ENCODE measurements around the gene GJA3. TPM values are rescaled to one million over a fixed set of nuclear protein-coding genes. Genes with fewer than 3 reads are reported as not detected.
"Not testable (repeated sequence)": the region's sequence is repeated elsewhere in the genome, so short reads cannot be mapped to it uniquely, and the experiment has no call there.

The GJA3 gene
- total and polyA plus RNA-seq, 9 donors, result 0.08 to 0.34 (median 0.15) TPM; not detected in 2

DNA sequence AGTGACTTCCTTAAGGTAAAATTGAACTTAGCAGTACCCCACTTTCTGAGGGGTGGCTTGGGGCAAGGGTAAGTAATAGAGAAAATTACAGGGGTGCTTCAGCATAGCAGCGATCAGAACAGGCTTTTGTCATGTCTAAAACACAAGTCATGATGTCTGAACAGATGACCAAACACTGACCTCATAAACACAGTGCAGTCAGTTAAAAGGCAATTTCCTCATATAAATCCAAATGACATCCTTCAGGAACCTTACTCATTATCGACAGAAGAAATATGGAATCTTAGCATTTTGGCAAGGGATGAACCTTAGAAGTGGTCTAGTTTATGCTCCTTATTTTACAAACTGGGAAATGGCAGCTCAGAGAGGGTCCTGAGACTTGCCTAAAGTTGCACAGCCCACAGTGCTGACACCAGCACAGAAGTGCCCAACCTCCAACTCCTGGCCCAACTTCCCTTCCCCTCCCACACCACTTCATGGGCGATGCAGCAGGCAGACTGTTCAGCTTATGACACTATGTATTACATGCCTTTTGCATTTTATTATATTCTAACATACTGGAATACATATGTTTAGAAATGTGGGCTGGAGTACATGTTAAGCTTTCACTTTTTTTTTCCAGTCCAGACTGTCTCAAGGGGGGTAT is 3.6 kb downstream of the GJA3 start:
- intact Hi-C loops (cut with DNase I), result no loop called here
- TF ChIP-seq, protein P1, sequence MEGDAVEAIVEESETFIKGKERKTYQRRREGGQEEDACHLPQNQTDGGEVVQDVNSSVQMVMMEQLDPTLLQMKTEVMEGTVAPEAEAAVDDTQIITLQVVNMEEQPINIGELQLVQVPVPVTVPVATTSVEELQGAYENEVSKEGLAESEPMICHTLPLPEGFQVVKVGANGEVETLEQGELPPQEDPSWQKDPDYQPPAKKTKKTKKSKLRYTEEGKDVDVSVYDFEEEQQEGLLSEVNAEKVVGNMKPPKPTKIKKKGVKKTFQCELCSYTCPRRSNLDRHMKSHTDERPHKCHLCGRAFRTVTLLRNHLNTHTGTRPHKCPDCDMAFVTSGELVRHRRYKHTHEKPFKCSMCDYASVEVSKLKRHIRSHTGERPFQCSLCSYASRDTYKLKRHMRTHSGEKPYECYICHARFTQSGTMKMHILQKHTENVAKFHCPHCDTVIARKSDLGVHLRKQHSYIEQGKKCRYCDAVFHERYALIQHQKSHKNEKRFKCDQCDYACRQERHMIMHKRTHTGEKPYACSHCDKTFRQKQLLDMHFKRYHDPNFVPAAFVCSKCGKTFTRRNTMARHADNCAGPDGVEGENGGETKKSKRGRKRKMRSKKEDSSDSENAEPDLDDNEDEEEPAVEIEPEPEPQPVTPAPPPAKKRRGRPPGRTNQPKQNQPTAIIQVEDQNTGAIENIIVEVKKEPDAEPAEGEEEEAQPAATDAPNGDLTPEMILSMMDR (IDR thresholded peaks at IDR 0.05), result no peak
- TF ChIP-seq POLR2A (IDR thresholded peaks at IDR 0.05) (no peak), EP300 (IDR thresholded peaks at IDR 0.05) (no peak)
- 53 to 64% (median 61%) methylated on average over 3 of the region's 3 CpGs for WGBS, 3 donors
- no peak for DNase-seq
- no peaks in the 10 kb centered on the region for H3K36me3 ChIP-seq
- no peaks in the 10 kb centered on the region for H3K27me3 ChIP-seq
- no peaks in the 10 kb centered on the region for H3K9me3 ChIP-seq
- no peak overlapping the region for H3K27ac ChIP-seq
- H3K4me3 ChIP-seq, result no peak overlapping the region
- H3K4me1 ChIP-seq (ENCODE audit: insufficient read depth), result peaks cover 3% of the 10 kb centered on the region

DNA sequence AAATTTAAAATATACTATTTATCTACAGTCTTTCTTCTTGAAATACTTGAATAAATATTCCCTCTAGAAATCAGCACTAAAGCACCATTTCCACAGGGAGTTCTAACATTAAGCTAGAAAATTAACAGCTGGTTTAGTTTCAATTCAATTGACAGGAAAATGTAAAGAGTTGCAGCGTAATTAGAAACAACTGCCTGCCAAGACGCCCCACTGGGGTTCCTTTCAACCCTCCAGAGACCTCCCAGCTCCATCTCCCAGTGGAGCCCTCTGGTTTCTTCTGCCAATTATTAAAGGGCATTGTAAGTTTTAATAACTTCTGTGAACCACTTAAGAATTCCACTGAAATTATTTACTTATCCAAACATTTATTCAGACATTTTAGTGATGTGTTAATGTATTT is 4.2 kb downstream of the GJA3 start:
- WGBS, 3 donors, result 12 to 22% (median 19%) methylated on average over 2 of the region's 2 CpGs
- H3K4me3 ChIP-seq, result no peak overlapping the region
- no peaks in the 10 kb centered on the region for H3K36me3 ChIP-seq
- no peaks in the 10 kb centered on the region for H3K9me3 ChIP-seq
- no peaks in the 10 kb centered on the region for H3K27me3 ChIP-seq
- TF ChIP-seq EP300 (IDR thresholded peaks at IDR 0.05), result no peak
- no peak overlapping the region for H3K27ac ChIP-seq
- no peak for DNase-seq
- peaks cover 3% of the 10 kb centered on the region for H3K4me1 ChIP-seq (ENCODE audit: insufficient read depth)
- intact Hi-C loops (cut with DNase I), result no loop called here

DNA sequence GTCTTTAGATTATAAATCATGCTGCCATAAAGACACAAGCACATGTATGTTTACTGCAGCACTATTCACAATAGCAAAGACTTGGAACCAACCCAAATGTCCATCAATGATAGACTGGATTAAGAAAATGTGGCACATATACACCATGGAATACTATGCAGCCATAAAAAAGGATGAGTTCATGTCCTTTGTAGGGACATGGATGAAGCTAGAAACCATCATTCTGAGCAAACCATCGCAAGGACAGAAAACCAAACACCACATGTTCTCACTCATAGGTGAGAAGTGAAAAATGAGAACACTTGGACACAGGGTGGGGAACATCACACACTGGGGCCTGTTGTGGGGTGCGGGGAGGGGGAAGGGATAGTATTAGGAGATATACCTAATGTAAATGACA is 7.6 kb downstream of the GJA3 start:
- H3K4me1 ChIP-seq (ENCODE audit: insufficient read depth); intact Hi-C loops (cut with DNase I); H3K27ac ChIP-seq; H3K9me3 ChIP-seq; H3K4me3 ChIP-seq; DNase-seq; H3K27me3 ChIP-seq; H3K36me3 ChIP-seq: not testable (repeated sequence)
- 90 to 98% (median 91%) methylated on average over 2 of the region's 2 CpGs for WGBS, 3 donors

DNA sequence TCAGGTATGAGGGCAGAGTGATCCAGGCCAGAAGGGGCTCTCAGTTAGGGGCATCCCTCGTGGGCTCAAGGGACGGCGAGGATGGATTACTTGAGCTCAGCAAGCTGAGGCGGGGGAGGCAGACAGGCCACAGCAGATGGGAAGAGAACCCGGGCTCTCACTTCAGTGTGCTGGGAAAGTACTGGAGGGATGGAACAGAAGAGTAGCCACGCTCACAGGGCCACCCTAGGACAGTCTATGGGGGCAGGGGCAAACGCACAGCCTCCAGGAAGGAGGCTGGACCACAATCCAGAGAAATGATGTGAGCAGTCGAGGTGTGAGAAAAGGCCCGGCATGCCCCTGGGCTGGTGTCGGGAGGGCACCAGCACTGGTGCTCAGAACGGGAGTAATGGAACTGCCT is 9.2 kb downstream of the GJA3 start:
- Histone ChIP-seq H3K27ac (no peak overlapping the region), H3K4me3 (no peak overlapping the region), H3K4me1 (ENCODE audit: insufficient read depth) (no peaks in the 10 kb centered on the region), H3K9me3 (no peaks in the 10 kb centered on the region), H3K36me3 (no peaks in the 10 kb centered on the region), H3K27me3 (no peaks in the 10 kb centered on the region)
- TF ChIP-seq, protein P1 (IDR thresholded peaks at IDR 0.05), result no peak
- TF ChIP-seq POLR2A (IDR thresholded peaks at IDR 0.05) (no peak), EP300 (IDR thresholded peaks at IDR 0.05) (no peak)
- intact Hi-C loops (cut with DNase I), result no loop called here
- WGBS, 3 donors, result 71 to 80% (median 77%) methylated on average over 11 of the region's 11 CpGs
- DNase-seq, result no peak

DNA sequence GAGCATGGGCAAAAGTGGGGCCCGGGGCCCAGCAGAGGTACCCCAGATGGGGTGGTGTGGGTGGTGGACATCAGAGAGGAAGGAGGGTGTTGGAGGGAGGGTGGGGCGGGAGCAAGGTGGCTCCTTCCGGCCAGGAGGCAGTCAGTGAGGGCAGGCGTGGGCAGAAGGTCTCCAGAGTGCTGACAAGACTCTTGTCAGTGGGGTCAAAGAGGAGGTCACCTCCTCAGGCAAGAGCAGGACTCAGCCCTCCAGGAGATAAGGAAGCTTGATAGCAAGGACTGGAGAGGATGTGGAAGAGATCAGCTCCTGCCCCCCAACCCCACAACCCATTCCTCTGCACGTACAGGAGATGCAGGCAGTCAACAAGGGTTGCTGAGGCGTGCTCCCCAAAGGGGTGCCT is 9.8 kb downstream of the GJA3 start:
- Histone ChIP-seq H3K4me1 (ENCODE audit: insufficient read depth) (no peaks in the 10 kb centered on the region), H3K27ac (no peak overlapping the region), H3K36me3 (no peaks in the 10 kb centered on the region), H3K27me3 (no peaks in the 10 kb centered on the region), H3K4me3 (no peak overlapping the region), H3K9me3 (no peaks in the 10 kb centered on the region)
- TF ChIP-seq, protein P1 (IDR thresholded peaks at IDR 0.05), result no peak
- no peak for TF ChIP-seq POLR2A (IDR thresholded peaks at IDR 0.05)
- TF ChIP-seq EP300 (IDR thresholded peaks at IDR 0.05), result no peak
- no peak for DNase-seq
- intact Hi-C loops (cut with DNase I), result no loop called here
- WGBS, 3 donors, result 63 to 65% (median 65%) methylated on average over 6 of the region's 6 CpGs

All from ovary (tissue), 9 donors.